Mesodermal cell (in vitro differentiated cells): ENCODE measurements around the gene GPX4.
A peak's percentile ranks its signal among the peaks of the same experiment; 100 is the strongest.
"Not testable (repeated sequence)": the region's sequence is repeated elsewhere in the genome, so short reads cannot be mapped to it uniquely, and the experiment has no call there.

Source experiments
- H3K27ac ChIP-seq: 2 replicates; pipeline ENCODE4 v1.7.0; 2013; ENCODE audit warnings: mild to moderate bottlenecking, low read depth, low read length, moderate library complexity; ENCODE audit not compliant: severe bottlenecking
- H3K36me3 ChIP-seq: 2 replicates; pipeline ENCODE4 v1.7.1; 2013; ENCODE audit warnings: mild to moderate bottlenecking, low read length, moderate library complexity; ENCODE audit not compliant: control insufficient read depth, insufficient read depth
- H3K4me1 ChIP-seq: one replicate; pipeline ENCODE4 v1.7.1; 2013; ENCODE audit warnings: mild to moderate bottlenecking, low read length; ENCODE audit not compliant: insufficient read depth, control insufficient read depth, poor library complexity, severe bottlenecking
- H3K4me3 ChIP-seq: 2 replicates; pipeline ENCODE4 v1.7.0; 2013; ENCODE audit warnings: low read length, control low read depth, mild to moderate bottlenecking; ENCODE audit not compliant: insufficient read depth, poor library complexity, severe bottlenecking; ENCODE audit errors: extremely low read depth
- H3K9me3 ChIP-seq: 2 replicates; pipeline ENCODE4 v1.7.1; 2013; ENCODE audit warnings: mild to moderate bottlenecking, low read length, moderate library complexity; ENCODE audit not compliant: control insufficient read depth
- WGBS, 2 experiments: methylation state at CpG; one replicate each; pipeline ENCODE4 v1.1.5; 2013; ENCODE audit warnings: missing lambda C conversion rate in 2 of 2; ENCODE audit not compliant: insufficient coverage in 2 of 2; 5-methylcytosine and 5-hydroxymethylcytosine counted together

GPX4 gene

GRCh38 chr19:1112268-1113029 lies 8.7 kb downstream of the GPX4 start:
- Histone ChIP-seq H3K4me1 (peaks cover 6% of the 10 kb centered on the region), H3K27ac (no peak overlapping the region), H3K36me3 (peaks cover 44% of the 10 kb centered on the region), H3K4me3 (no peak overlapping the region), H3K9me3 (no peaks in the 10 kb centered on the region)
- WGBS, 2 experiments = 91% methylated on average over 62 to 65 of the region's 71 CpGs

GRCh38 chr19:1113030-1113985 lies 9.5 kb downstream of the GPX4 start:
- WGBS, 2 experiments = 53 to 65% methylated on average over 32 to 43 of the region's 44 CpGs
- no peak overlapping the region for H3K4me3 ChIP-seq
- H3K36me3 ChIP-seq = peaks cover 52% of the 10 kb centered on the region
- peaks cover 6% of the 10 kb centered on the region for H3K4me1 ChIP-seq
- no peaks in the 10 kb centered on the region for H3K9me3 ChIP-seq
- peak overlapping the region; percentile 86 for H3K27ac ChIP-seq

GRCh38 chr19:1113986-1114483 lies 10.2 kb downstream of the GPX4 start:
- no peak overlapping the region for H3K4me3 ChIP-seq
- H3K27ac ChIP-seq = peak overlapping the region; percentile 86
- 95 to 96% methylated on average over 20 to 25 of the region's 25 CpGs for WGBS, 2 experiments
- peaks cover 6% of the 10 kb centered on the region for H3K4me1 ChIP-seq
- H3K9me3 ChIP-seq = no peaks in the 10 kb centered on the region
- peaks cover 58% of the 10 kb centered on the region for H3K36me3 ChIP-seq

GRCh38 chr19:1114728-1115127 lies 10.9 kb downstream of the GPX4 start:
- 93 to 98% methylated on average over 3 to 8 of the region's 9 CpGs for WGBS, 2 experiments
- H3K36me3 ChIP-seq = peaks cover 63% of the 10 kb centered on the region
- H3K4me3 ChIP-seq, H3K9me3 ChIP-seq, H3K4me1 ChIP-seq, H3K27ac ChIP-seq: not testable (repeated sequence)

- Histone ChIP-seq H3K4me1 (peaks cover 6% of the 10 kb centered on the region), H3K27ac (no peak overlapping the region), H3K36me3 (peaks cover 69% of the 10 kb centered on the region), H3K4me3 (no peak overlapping the region), H3K9me3 (no peaks in the 10 kb centered on the region)
- 94% methylated on average over 25 to 29 of the region's 35 CpGs for WGBS, 2 experiments
These were observed 12.0 kb downstream of the GPX4 start for GRCh38 chr19:1115646-1116420.

GRCh38 chr19:1116726-1117581 lies 13.2 kb downstream of the GPX4 start:
- H3K9me3 ChIP-seq = no peaks in the 10 kb centered on the region
- H3K27ac ChIP-seq = no peak overlapping the region
- WGBS, 2 experiments = 92 to 93% methylated on average over 48 to 52 of the region's 52 CpGs
- H3K4me1 ChIP-seq = peaks cover 6% of the 10 kb centered on the region
- peaks cover 74% of the 10 kb centered on the region for H3K36me3 ChIP-seq
- no peak overlapping the region for H3K4me3 ChIP-seq

GRCh38 chr19:1117654-1118053 lies 13.9 kb downstream of the GPX4 start:
- WGBS, 2 experiments = 95 to 97% methylated on average over 15 to 16 of the region's 16 CpGs
- peaks cover 6% of the 10 kb centered on the region for H3K4me1 ChIP-seq
- H3K4me3 ChIP-seq = no peak overlapping the region
- H3K36me3 ChIP-seq = peaks cover 73% of the 10 kb centered on the region
- no peak overlapping the region for H3K27ac ChIP-seq
- H3K9me3 ChIP-seq = no peaks in the 10 kb centered on the region

GRCh38 chr19:1118999-1119398 lies 15.2 kb downstream of the GPX4 start:
- H3K27ac ChIP-seq = no peak overlapping the region
- 94% methylated on average over 34 of the region's 34 CpGs for WGBS, 2 experiments
- peaks cover 80% of the 10 kb centered on the region for H3K36me3 ChIP-seq
- H3K4me1 ChIP-seq = peaks cover 4% of the 10 kb centered on the region
- no peaks in the 10 kb centered on the region for H3K9me3 ChIP-seq
- H3K4me3 ChIP-seq = no peak overlapping the region

- Histone ChIP-seq H3K36me3 (peaks cover 81% of the 10 kb centered on the region), H3K27ac (no peak overlapping the region), H3K9me3 (no peaks in the 10 kb centered on the region), H3K4me1 (peaks cover 3% of the 10 kb centered on the region), H3K4me3 (no peak overlapping the region)
- 95 to 96% methylated on average over 46 to 47 of the region's 50 CpGs for WGBS, 2 experiments
These were observed 15.9 kb downstream of the GPX4 start for GRCh38 chr19:1119475-1120217.
